Activated T-cell treated with anti-CD3 and anti-CD28 coated beads, Interleukin-2, amount 50 U/mL, for 4 hours (primary cell): ENCODE data around the gene RASGRF2. TPM values are rescaled to one million over a fixed set of nuclear protein-coding genes. Genes with fewer than 3 reads are reported as not detected.
A peak's percentile ranks its signal among the peaks of the same experiment; 100 is the strongest.

Source experiments
- ATAC-seq, 2 donors: fragments of 200-7000 bp; cut with Tn5 transposase; one replicate each; pipeline ENCODE4 v1.10.0; 2021
- DNase-seq: peaks from one replicate; pipeline ENCODE4 v3.0.0-alpha.2; 2020
- H3K27me3 Mint-ChIP-seq: one replicate; pipeline ENCODE4 v1.8.0; 2021; ENCODE audit warnings: low read depth, mixed read lengths
- H3K36me3 Mint-ChIP-seq: one replicate; pipeline ENCODE4 v1.8.0; 2022; ENCODE audit warnings: mixed read lengths; ENCODE audit not compliant: insufficient read depth
- H3K4me1 Mint-ChIP-seq: one replicate; pipeline ENCODE4 v1.8.0; 2021; ENCODE audit warnings: low read depth, mixed read lengths
- H3K4me3 Mint-ChIP-seq: one replicate; pipeline ENCODE4 v1.8.0; 2021; ENCODE audit warnings: mild to moderate bottlenecking, moderate library complexity, mixed read lengths
- H3K9me3 Mint-ChIP-seq: one replicate; pipeline ENCODE4 v1.8.0; 2021; ENCODE audit warnings: mixed read lengths
- total RNA-seq, 3 donors: library from RNA; stranded (reverse); gene quantifications; one replicate each; pipeline ENCODE4 v1.2.1, GENCODE V29; 2021

Gene RASGRF2
- total RNA-seq, 3 donors from 2014 or later = 5.6 to 8.6 (median 7.5) TPM

DNA sequence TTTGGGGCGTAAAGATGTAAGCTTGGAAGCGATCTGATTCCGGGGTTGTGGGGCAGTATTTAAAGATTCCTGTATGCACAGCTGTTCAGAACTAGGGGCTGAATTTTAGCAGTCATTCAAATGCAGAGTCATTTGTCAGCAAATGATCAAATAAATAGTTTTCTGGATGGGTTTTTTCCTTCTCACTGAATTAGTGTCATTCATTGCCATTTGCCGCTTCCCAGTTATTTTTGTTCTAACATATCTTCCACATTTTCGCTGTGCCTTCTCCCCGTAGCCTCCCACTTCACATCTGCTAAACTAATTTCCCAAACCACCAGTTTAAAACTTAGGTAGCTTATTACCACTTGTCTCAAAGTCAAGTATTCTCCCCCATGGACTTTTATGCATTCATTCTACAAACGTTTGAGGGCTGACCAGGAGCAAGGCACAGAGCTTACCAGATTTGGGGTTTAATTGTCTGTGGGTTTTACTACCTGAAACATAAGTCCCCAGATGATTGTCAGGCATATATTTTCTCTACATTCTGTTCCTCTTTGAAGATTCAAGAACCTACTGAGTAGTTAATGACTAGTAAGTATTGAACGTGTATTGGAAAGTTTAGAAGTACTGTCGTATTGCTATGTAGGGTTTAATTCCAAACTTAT lies 231.7 kb downstream of the RASGRF2 start:
- no peak for ATAC-seq
- Mint-ChIP-seq H3K4me3 (no peak overlapping the region), H3K36me3 (peaks cover 2% of the 10 kb centered on the region), H3K9me3 (no peaks in the 10 kb centered on the region), H3K27me3 (no peaks in the 10 kb centered on the region), H3K4me1 (peaks cover 7% of the 10 kb centered on the region)
- no peak for DNase-seq

DNA sequence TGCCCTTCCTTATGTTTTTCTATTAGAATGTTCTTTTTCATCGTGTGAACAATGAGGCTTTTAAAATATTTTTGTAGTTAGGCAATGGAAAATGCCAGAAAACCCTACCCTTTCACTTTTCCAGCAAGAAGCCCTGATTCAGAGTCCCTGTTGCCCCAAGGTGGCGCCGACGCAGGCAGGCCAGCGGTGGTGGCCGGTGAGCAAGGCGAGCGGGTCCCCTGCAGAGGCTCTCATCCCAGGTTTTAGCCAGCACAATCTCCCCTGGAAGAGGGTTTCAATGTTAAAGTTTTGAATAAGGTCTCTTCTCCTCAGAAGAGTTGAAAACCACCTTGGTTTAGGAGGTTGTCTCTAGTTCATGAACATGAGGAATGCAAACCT lies 232.2 kb downstream of the RASGRF2 start:
- ATAC-seq = no peak
- H3K27me3 Mint-ChIP-seq = no peaks in the 10 kb centered on the region
- DNase-seq = no peak
- H3K9me3 Mint-ChIP-seq = no peaks in the 10 kb centered on the region
- H3K4me3 Mint-ChIP-seq = no peak overlapping the region
- peaks cover 7% of the 10 kb centered on the region for H3K4me1 Mint-ChIP-seq
- peaks cover 2% of the 10 kb centered on the region for H3K36me3 Mint-ChIP-seq

DNA sequence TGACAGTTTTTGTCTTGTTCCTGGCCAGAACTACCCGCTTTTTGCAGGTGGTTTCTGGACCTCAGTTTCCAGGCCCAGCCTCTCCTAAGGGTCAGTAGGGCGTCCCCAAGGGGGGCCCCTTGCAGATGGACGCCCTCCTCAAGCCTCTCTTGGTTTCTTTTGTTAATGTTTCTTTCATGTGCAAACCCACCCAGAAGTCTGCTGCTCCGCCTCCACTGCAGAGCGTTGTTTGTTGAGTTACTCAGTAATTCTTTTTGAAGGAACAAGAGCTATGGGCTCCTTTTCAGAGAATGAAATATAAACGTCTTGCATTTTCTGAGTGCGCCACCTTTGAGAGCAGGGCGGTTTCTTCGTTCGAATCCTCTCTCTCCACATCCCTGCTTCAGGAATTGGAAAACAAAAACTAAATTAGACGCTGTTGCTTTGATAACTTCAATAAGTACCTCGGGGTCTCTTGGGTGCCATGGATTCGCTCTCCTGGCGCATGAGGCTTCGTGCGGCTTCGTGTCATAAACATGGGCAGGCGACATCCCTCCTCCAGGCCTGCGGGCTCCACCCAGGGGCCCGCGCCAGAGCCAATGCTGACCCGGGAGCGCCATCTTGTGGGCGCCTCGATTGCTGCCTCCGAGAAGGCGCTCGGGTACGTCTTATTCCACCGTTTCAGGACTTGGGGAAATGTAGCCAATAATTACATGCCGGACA lies 234.6 kb downstream of the RASGRF2 start:
- H3K9me3 Mint-ChIP-seq = no peaks in the 10 kb centered on the region
- ATAC-seq (peak; percentile 98 to 99), DNase-seq (peak; percentile 76)
- H3K27me3 Mint-ChIP-seq = no peaks in the 10 kb centered on the region
- no peak overlapping the region for H3K4me3 Mint-ChIP-seq
- H3K4me1 Mint-ChIP-seq = peaks cover 7% of the 10 kb centered on the region
- H3K36me3 Mint-ChIP-seq = peaks cover 2% of the 10 kb centered on the region

DNA sequence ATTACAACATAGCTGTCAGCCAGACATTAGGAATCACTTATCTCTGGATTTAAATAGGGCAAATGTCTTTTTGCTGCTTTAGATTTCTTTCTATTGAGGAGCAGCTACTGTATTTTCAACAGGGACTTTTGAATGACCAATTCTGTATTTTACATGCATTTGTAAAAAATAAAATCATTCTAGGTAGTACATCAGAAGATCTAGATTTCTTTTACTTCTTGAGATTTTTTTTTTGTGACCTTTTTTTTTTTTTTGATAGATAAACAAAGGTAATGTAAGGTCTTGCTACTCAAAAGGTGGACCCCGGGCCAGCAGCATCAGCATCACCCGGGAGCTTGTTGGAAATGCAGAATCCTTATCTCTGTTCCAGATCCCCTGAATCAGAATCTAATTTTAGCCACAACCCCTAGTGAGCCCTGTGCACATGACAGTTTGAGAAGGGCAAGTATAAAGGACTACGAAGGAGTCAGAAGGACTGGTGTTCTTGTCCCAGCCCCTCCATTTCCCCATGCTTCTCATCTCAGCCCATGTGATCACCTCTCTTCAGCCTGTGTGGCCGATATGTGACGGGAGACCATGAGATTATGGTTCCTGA lies 235.3 kb downstream of the RASGRF2 start:
- Mint-ChIP-seq H3K27me3 (no peaks in the 10 kb centered on the region), H3K4me3 (no peak overlapping the region), H3K9me3 (no peaks in the 10 kb centered on the region), H3K4me1 (peaks cover 7% of the 10 kb centered on the region), H3K36me3 (peaks cover 2% of the 10 kb centered on the region)
- no peak for ATAC-seq
- no peak for DNase-seq

DNA sequence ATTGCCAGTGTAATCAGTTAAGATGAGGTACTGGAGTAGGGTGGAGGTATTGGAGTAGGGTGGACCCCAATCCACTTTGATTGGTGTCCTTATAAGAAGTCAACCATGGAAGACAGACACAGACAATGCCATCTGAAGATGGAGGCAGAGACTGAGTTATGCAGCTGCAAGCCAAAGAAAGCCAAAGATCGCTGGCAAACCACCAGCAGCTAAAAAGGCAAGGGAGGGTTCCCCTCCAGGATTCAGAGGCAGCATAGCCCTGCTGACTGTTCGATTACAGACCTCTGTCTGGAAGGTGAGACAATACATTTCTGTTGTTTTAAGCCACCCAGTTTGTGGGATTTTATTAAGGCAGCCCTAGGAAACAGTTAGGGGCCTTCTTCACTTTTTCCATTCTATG lies 242.5 kb downstream of the RASGRF2 start:
- no peak overlapping the region for H3K4me3 Mint-ChIP-seq
- H3K9me3 Mint-ChIP-seq = no peaks in the 10 kb centered on the region
- ATAC-seq = no peak
- peaks cover 13% of the 10 kb centered on the region for H3K36me3 Mint-ChIP-seq
- no peaks in the 10 kb centered on the region for H3K27me3 Mint-ChIP-seq
- no peaks in the 10 kb centered on the region for H3K4me1 Mint-ChIP-seq
- DNase-seq = no peak

DNA sequence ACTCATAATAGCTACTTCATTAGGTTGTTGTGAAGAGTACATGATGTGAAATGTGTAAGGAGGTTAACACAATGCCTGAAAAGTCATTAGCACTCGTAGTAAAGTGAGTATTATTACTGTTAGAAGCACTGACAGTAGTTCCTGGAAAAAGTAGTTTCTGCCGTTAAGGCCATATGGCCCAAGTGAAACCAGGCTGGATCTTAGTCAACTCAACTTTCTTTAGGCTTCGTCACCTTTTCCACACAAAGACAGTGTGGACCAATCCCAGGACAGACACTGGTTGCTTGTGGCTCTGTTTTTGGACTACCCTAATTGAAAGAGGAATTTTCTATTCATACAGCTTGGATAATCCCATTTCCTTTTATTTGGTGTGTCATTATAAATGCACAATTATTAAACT lies 243.6 kb downstream of the RASGRF2 start:
- no peak for ATAC-seq

DNA sequence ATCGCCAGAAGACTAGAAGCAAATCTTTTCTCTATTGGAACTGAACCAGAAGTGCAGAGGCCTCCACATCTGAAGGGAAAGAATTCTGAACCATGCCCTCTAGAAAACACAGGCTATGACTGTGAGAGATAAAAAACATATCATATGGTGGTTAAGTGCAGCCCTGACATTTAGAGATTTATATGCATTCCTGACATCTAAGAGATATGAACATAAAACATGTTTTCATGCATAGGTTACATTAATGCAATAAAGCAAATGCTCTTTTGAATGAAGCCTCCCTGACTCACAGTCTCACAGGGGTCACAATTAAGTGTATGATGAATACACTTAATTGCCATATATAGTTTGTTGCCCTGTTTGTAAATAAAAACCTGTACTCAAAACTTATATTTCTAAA lies 244.0 kb downstream of the RASGRF2 start:
- Mint-ChIP-seq H3K27me3 (no peaks in the 10 kb centered on the region), H3K9me3 (no peaks in the 10 kb centered on the region), H3K36me3 (peaks cover 17% of the 10 kb centered on the region), H3K4me1 (no peaks in the 10 kb centered on the region), H3K4me3 (no peak overlapping the region)
- no peak for ATAC-seq
- DNase-seq = no peak

More for the DNA sequence above, 243.6 kb downstream of the RASGRF2 start:
- Mint-ChIP-seq H3K4me3 (no peak overlapping the region), H3K4me1 (no peaks in the 10 kb centered on the region), H3K36me3 (peaks cover 15% of the 10 kb centered on the region), H3K9me3 (no peaks in the 10 kb centered on the region), H3K27me3 (no peaks in the 10 kb centered on the region)
- no peak for DNase-seq

DNA sequence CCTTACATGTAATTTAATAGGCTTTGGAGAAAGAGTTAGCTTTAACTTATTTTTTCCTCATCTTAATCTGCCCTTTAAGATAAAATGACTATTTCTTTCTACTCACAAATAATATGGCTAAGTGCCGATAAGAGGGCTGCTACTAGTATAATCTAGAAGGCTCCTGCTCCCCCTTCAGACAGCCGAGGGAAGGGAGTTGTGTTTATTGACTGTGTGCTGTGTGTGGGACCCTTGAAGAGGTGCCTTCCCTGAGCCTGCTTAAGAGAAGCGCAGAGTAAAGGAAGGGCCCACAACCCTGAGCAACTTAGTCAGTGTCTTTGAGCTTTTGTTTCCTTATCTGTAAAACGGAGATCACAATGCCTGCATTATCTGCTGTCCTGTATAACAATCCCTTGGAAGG lies 244.9 kb downstream of the RASGRF2 start:
- Mint-ChIP-seq H3K4me1 (peaks cover 3% of the 10 kb centered on the region), H3K27me3 (no peaks in the 10 kb centered on the region), H3K36me3 (peaks cover 20% of the 10 kb centered on the region), H3K4me3 (no peak overlapping the region), H3K9me3 (no peaks in the 10 kb centered on the region)
- DNase-seq = no peak
- ATAC-seq = no peak

DNA sequence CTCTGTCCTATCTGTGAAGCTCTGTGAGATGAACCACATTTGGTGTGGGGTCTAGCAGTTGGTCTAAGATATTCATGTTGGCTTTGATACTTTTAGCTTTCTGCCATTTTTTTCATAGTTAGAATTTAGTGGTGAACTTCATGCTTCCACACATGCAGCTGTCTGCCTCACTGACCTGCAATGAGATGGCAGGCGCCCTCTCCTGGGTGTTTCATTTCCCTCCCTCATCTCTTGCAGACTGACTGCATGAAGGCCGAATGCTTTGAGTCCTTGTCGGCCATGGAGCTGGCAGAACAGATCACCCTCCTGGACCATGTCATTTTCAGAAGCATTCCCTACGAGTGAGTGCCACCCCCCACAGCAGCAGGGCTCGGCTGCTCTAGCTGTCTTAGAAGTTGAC lies 246.8 kb downstream of the RASGRF2 start:
- Mint-ChIP-seq H3K27me3 (no peaks in the 10 kb centered on the region), H3K9me3 (no peaks in the 10 kb centered on the region), H3K36me3 (peaks cover 19% of the 10 kb centered on the region), H3K4me1 (peaks cover 4% of the 10 kb centered on the region), H3K4me3 (no peak overlapping the region)
- DNase-seq (no peak), ATAC-seq (no peak)

DNA sequence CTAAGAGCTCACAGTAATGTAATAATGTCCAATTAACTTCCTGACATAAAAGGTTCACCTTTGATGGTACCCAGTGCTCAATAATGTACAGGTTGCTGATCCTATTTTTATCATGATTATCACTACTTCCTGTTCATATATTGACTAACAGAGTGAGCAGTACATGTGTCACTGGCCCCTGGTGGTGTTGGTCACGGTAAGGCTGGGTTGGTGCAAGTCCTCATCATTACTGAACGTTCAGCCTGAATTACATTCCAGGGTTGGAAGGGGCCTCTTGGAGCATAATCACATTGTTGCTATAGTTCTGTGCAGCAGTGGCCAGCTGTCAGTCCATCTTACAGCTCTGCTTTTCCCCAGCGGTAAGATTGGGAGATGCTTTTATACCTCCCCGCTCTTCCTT lies 248.7 kb downstream of the RASGRF2 start:
- H3K4me1 Mint-ChIP-seq = peaks cover 5% of the 10 kb centered on the region
- no peaks in the 10 kb centered on the region for H3K27me3 Mint-ChIP-seq
- DNase-seq (no peak), ATAC-seq (no peak)
- H3K36me3 Mint-ChIP-seq = peaks cover 16% of the 10 kb centered on the region
- H3K9me3 Mint-ChIP-seq = no peaks in the 10 kb centered on the region
- no peak overlapping the region for H3K4me3 Mint-ChIP-seq

DNA sequence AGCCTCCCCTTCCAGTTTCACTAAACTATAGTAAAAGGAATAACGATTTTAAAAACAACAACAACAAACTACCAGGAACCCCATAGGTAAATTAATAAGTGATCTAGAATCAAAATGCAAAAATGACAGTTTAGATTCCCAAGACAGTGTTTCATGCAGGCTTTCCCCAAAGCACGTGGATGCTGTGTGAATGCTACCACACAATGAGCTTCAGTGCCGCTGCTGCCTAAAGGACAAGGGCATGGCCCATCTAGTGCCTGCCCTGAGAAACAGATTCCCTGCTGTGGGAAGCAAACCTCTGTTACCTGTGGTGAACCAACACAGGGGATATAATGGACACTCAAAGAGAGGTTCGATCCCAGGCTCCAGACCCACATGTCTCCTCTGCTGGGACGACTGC lies 249.2 kb downstream of the RASGRF2 start:
- H3K36me3 Mint-ChIP-seq = peaks cover 16% of the 10 kb centered on the region
- no peaks in the 10 kb centered on the region for H3K27me3 Mint-ChIP-seq
- no peak overlapping the region for H3K4me3 Mint-ChIP-seq
- ATAC-seq (no peak), DNase-seq (no peak)
- peaks cover 5% of the 10 kb centered on the region for H3K4me1 Mint-ChIP-seq
- H3K9me3 Mint-ChIP-seq = no peaks in the 10 kb centered on the region

DNA sequence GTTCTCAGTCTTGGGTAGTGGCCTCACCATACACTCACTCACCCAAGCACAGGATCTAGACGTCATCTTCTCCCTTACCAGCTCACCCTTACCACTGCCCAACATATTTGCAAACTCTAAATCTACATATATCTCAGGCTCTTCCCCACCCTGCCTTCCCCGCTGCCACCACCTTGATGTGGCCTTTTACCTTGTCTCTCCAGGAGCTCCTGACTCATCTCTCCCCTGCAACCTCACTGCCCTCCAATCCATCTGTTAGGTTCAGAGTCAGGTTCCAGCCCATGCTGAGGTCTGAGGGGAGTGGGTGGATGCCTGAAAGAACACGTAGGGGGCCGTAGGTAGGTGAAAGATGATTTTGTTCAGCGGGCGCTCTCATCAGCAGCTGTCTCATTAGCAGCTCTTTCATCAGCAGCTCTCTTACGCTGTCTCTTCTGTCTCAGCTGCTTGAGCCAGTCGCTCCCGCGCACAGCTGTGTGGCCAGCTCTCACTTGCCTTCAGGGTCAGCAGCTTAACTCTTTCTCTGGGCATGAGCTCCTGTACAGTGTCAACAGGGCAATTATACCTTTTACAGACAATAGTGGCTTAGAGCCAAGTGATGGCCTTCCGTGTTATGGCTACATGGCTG lies 249.8 kb downstream of the RASGRF2 start:
- Mint-ChIP-seq H3K36me3 (peaks cover 16% of the 10 kb centered on the region), H3K27me3 (no peaks in the 10 kb centered on the region), H3K9me3 (no peaks in the 10 kb centered on the region), H3K4me1 (peaks cover 5% of the 10 kb centered on the region), H3K4me3 (no peak overlapping the region)
- DNase-seq = no peak
- ATAC-seq = peak; percentile 51 to 61

DNA sequence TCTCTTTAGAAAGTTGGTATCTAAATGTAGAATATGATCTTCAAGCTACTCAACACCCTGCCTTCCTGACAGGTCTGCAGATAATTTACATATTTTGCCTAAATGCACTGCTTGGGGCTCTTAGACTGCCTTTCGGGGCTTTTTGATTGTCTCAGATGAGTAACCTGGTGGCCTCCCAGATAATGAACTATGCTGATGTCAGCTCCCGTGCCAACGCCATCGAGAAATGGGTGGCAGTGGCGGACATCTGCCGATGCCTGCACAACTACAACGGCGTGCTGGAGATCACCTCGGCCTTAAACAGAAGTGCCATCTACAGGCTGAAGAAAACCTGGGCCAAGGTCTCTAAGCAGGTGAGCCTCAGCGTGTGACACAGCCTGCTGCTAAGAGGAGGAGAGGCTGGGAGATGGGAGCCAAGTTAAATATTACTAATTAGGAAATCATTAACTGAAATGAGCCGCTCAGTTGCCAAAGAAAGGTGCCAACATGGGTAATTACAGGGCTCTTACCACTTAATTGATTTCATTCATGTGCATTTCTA lies 252.1 kb downstream of the RASGRF2 start:
- no peak overlapping the region for H3K4me3 Mint-ChIP-seq
- ATAC-seq (peak in 1 of 2 donors; percentile 63), DNase-seq (no peak)
- H3K4me1 Mint-ChIP-seq = peaks cover 5% of the 10 kb centered on the region
- peaks cover 16% of the 10 kb centered on the region for H3K36me3 Mint-ChIP-seq
- no peaks in the 10 kb centered on the region for H3K9me3 Mint-ChIP-seq
- no peaks in the 10 kb centered on the region for H3K27me3 Mint-ChIP-seq

DNA sequence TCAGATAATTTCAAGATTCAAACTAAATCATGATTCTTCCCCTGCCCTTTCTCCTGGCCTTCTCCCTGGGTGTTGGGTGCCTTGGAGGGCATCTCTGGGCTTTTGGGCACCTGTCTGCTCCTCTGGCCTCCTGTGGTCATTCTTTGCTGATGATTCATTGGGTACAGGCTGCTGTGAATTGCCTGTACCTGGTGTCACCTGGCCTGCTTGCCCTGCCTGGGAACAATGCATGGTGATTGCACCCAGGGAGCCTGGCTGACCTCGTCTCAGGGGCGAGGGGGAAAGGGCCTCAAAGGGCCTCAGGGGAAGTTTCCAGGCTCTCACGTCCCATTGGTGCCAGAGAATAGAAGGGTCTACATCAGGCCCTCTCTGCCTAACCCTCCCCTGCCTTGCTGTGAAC lies 252.9 kb downstream of the RASGRF2 start:
- no peaks in the 10 kb centered on the region for H3K9me3 Mint-ChIP-seq
- no peaks in the 10 kb centered on the region for H3K27me3 Mint-ChIP-seq
- no peak overlapping the region for H3K4me3 Mint-ChIP-seq
- ATAC-seq = no peak
- peaks cover 5% of the 10 kb centered on the region for H3K4me1 Mint-ChIP-seq
- DNase-seq = no peak
- peaks cover 17% of the 10 kb centered on the region for H3K36me3 Mint-ChIP-seq
